GM18508 (cell line): ENCODE measurements around the gene PRLR.
A peak's percentile ranks its signal among the peaks of the same experiment; 100 is the strongest.
"Not testable (repeated sequence)": the region's sequence is repeated elsewhere in the genome, so short reads cannot be mapped to it uniquely, and the experiment has no call there.

Source experiments
- ATAC-seq: cut with Tn5 transposase; IDR thresholded peaks from one replicate; pipeline ENCODE4 v1.9.1; 2021; ENCODE audit warnings: moderate number of reproducible peaks; ENCODE audit not compliant: insufficient read depth, unreplicated experiment

Gene PRLR

DNA sequence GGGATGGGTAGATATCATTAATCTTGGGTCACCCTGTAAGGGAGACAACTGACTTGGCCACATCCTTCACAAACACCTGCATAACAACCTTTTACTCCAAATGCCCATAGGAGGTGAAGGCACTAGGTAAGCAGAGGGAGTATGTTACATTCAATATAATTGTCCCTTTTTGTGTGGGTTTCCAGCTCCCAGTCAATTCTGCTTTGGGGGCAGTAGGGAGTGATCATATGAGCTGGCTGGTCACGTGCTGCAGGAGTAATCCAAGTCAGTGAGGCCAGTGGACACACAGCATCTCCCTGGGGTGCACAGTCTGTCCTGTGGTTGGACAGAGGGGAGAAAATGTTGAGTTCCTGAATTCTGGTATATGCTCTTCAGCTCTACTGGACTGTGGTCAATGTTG, 181.4 kb downstream of the PRLR start:
- ATAC-seq = no peak

DNA sequence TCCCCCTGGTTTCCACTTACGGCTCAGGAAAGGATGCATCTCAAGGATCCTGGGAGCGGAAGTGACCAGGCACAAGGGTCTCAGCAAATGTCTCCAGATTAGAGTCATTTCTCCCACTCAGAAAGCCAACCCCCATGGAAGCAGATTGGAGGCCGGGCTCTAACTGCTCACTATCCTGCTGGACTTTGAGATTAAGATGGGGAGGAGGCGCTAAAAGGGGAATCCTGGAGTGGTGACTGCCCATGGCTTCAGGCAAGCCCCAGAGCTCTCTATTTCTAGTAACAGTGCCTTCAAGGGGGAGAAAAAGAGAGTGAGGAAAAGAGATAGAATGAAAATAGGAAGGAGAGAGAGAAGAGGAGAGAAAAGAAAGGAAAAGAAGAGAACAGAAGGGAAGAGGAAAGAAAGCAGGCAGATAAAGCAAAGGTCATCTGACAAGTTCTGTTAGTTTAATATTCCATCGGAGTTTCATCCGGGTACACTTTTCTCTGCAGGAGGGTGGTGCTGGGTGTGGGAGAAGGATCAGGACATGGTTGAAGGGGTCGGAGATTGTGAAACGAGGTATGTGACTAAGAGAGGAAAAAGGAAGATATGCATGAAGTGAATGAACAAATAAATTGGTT, 182.4 kb downstream of the PRLR start, which contains the start of gene AGXT2:
TSS of gene AGXT2 (minus strand) at position 165 of the 620 bp plus-strand sequence. CDS start at position 108, 57 bp downstream.
- no peak for ATAC-seq

DNA sequence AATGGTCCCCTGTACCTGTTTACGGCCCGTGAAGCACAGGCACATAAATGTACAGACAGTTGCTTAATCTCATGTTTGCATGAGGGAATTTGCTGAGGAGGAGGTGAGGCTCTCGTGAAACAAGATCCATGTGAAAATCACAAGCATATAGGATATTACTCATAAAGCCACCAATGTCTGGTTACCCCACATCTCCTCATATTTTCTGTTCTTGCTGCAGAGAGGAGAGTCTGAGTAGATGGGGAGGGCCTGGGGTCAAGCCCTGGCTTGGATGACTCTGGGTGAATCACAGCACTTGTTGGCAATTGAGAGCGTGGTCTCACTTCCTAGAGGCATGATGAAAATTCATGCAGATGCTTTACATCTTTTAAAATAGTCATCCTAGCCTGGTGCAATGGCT, 183.5 kb downstream of the PRLR start:
- ATAC-seq = no peak

DNA sequence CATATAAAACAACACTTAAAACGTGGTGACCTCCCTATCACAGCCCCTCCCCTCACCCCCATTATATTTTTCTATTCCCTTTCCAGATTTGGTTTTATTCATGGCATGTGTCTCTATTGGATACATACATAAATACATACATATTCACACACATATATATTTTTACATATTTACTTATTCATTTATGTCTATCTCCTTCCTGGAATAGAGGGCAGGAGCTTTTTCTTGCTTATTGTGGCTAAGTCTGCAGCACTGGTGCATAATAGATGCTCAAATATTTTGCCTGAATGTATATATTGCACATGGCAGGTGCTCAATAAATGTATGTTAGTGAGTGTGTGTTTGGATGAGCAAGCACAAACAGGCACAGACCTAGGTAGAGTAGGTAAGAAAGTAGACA, 185.0 kb downstream of the PRLR start:
- ATAC-seq = no peak

DNA sequence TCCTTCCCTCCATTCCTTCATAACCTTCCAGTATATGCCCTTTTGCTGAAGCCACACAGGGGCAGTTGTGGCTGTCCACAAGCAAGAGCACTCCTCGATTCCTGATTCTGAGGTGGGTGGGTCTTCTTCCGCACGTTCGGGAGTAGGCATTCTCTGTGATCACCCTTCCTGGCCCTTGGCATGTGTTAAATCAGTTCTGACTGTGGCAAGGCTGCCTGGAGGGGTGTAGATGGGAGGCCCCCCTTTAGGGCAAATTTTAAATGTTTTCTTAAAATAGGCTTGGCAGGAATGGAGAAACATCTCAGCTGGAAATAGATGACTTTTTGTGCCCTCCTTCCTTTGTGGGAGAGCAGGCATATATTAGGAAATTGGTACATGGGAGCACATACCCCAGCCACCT, 185.6 kb downstream of the PRLR start:
- ATAC-seq = no peak

DNA sequence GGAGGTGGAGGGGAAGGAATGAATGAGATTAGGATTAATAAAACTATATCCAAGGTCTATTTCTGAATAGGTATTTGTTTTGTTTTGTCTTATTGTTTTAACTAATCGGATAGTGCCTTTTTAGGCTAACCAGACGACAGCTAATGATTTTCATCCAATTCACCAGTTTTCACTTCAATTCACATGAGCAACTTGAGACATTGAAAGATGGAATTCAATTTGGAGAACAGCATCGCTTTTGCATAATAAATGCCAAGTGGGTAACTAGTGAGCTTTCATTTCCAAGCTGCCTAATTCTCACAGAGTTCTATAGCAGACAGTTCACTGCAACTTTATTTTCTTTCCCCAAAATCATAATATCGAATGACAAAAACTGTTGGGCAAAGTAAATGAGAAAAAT, 187.5 kb downstream of the PRLR start:
- no peak for ATAC-seq

DNA sequence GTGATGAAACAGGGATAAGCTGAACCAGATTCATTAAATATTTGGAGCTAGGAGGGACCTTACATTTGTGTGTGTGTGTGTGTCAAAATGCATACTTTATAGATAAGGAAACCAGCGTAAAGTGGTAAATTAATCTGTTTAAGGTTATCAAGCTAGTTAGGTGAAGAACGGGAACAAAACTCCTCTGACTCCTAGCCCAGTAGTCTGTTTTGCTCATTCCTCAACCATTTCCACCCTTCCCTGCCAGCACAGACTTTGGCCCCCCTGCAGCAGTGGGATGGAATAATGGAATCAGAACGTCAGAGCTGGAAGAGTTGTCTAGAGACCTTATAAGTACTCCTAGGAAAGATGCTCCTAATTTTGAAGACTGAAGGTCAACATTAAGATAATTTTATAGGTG, 189.0 kb downstream of the PRLR start:
- no peak for ATAC-seq

DNA sequence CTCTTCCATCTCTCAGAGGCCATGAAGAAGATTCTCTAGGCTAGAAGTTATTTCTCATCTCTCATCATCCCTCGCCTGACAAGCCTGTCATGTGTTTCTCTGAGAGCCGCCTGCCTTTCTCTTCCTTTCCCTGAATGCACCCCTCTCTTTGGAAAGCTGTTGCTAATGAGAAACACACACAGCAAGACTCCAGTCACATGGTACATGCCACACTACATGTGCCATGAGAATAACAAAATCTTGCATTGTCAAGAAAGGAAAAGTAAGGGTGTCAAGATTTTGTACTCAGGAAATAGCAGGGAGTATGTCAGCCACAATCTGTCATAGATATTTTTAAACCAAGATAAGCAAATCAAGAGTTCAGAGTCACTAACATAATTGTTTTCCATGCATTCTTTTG, 191.4 kb downstream of the PRLR start:
- no peak for ATAC-seq

DNA sequence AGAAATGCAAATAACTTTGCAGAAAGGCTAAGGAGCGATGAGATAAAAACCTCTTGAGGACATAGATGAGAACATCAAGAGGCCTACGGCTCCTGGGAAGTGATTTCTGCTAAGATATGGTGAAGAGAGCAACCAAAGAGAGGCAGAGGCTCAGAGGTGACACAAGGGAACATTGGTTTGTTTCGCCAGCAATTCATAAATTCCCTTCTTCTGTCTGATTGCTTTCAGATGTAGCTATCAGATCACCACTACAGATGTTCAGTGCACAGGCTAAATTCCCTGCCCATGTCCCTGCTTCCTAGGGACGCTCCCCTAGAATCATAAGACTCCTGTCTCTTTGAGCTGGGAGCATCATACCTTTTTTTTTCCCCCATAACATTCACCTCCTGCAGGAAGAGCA, 193.8 kb downstream of the PRLR start:
- ATAC-seq = no peak

DNA sequence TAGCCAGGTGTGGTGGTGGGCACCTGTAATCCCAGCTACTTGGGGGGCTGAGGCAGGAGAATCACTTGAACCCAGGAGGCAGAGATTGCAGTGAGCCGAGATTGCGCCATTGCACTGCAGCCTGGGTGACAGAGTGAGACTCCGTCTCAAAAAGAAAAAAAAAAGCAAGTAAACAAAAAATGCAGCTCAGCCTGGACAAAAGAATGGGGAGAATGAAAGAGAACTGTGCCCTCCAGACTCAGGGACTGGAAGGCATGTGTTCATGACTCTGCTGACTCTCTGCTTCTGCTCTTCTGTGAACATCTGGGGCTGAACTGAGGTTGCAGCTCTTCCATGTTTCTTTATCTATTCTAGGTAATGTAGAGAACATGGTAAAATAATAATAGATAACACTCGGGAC, 194.4 kb downstream of the PRLR start:
- ATAC-seq = not testable (repeated sequence)

DNA sequence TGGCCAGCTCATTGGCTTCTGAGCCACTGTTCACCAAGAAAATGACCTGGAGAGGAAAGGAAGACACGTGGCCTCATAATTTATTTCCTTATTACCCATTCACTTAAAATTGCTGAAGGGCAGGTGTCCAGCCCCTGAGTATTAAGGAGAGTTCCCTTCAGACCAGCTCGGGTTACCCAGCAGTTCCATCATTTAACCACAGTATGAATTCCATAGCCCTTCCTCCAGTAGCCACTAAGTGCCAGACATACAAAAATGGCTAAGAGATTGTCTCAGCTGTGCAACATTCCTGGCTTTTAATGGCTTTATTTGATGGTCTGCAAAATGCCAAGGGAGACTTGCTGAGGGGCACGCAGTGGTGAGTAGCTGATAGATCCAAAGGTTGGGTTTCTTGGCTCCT, 195.0 kb downstream of the PRLR start:
- no peak for ATAC-seq

DNA sequence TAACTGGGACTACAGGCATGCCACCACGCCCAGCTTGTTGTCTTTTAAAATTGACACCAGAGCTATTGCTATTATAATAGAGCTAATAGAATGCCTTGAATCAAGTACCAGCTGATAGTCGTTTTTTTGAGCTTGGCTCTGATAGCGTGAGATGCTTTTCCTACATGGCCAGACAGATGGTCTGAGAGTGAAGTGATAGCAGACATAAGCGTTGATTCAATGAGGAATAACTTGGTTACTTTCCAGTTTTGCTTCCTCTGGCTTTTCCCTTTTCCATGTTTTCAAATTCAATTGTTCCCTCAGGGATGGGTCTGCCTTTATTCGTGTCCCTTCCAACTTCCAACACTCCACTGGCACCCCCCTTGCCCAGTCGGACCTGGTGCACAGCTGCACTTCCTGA, 197.9 kb downstream of the PRLR start:
- no peak for ATAC-seq

DNA sequence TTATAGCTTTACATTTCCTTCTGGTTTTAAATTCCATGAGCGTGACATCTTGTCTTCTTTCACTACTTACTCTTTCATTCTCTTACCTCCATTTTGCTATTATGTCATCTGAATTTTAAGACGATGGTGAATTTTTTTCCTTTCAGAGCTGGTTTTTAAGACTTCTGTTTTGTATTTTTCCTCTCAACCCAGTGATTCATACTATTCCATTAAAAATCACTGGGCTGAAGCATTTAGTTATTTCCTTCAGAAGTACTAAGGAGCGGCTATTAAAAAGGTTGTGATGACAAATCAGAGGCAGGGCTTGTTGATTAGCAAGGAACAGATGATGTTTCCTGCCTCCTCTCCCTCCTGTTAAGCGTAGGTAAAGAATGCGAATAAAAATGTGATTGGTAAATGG, 199.0 kb downstream of the PRLR start:
- ATAC-seq = no peak

DNA sequence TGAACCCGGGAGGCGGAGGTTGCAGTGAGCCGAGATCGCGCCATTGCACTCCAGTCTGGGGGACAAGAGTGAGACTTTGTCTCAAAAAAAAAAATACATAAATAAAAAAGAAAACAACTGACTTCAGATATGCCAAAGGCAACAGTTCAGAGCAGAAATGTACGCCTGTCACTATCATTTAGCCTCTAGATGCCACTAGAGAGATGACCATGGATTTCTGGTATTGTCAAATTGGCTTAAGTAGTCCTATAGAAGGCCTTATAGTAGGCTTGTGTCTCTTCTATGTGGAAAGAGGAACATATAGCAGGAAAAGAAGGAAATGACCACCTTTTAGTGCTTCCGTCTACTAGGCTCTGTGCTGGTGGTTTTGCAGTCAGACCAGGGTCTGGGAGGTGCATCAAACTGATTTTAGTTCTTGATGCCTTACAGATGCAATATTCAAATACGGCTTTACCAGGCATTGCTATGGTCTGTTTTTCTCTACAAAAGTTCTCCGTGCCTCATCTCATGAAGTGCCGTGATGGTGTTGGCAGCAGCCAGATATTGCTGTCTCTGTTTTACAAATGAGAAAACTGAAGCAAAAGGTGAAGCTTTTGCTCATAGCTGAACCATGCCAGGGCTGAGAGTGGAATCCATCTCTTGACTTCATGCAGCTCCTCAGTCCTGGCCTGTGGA, 199.7 kb downstream of the PRLR start:
- no peak for ATAC-seq

DNA sequence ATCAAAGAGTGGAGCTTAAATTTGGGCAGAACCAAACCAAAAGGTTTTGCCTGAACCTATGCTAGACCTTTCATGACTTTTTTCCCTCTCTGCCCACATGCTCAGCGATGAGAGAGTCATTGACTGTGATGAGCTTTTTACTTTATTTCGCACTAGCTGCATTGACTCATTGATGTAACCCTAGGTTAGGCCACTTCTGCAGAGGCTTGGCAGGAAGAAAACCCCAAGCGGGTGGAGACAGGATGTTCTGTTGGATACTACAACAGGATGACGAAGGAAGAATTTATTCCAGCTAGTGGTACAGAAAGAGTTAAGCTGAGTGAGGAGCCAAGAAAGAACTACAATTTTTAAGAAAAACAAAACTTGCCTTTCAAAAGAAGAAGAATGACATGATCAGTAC, 201.0 kb downstream of the PRLR start:
- ATAC-seq = no peak

DNA sequence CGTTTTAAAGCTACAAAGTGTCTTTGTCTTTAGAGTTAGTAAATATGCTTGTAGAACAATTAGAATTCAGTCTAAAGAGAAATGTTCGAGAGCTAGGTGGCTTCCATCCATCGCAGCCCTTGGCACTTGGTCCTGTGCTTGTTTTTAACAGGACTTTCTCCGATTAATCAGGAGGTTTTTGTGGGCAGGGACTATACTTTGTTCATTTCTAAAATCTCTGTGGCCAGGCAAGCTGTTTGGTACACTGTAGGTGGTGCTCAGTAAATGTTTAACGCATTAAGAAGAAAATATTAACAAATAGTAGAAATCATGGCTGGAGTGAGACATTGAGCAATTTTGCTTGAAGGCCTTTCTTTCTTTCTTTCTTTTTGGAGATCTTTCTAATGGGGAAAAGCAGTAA, 203.3 kb downstream of the PRLR start:
- ATAC-seq = no peak

DNA sequence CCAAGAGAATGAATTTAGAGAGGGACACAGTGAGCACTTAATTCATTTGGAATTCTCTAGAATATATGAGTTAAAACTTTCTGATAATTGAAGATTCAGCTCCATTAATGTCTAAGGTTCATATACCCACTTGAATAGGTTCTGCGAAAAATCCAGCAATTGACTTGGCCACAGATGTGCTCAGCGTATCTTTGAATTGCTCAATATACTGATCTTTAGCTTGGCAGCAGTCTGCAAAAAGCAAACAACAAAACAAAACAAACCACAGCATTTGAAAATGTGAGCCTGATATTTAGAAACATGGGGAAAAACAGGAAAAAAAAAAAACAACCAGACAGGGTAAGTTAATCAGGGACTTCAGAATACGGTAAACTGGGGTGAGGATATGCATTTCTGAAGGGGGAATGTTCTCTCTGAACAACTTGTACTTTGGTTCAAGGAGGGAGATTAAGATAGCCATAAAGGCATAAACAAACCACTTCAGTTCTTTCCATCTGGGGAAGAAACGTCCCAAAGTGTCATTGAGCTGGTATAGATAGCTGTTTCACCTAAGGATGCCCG, 203.9 kb downstream of the PRLR start:
- no peak for ATAC-seq

DNA sequence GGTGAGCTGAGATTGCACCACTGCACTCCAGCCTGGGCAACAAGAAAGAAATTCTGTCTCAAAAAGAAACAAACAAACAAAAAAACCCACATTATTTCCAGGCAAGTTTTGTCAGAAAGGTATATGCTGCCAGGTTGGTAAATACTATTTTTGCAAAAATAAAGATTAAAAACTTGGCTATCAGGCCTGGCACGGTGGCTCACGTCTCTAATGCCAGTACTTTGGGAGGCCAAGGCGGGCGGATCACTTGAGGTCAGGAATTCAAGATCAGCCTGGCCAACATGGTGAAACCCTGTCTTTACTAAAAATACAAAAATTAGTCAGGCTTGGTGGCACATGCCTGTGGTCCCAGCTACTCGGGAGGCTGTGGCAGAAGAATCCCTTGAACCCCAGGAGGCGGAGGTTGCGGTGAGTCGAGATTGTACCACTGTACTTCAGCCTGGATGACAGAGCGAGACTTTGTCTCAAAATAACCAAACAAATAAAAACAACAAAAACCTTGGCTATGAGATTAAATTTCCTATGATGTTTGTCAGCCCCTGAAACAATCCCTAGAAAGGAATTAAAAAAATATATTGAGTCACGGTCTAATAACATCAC, 205.3 kb downstream of the PRLR start:
- no peak for ATAC-seq

DNA sequence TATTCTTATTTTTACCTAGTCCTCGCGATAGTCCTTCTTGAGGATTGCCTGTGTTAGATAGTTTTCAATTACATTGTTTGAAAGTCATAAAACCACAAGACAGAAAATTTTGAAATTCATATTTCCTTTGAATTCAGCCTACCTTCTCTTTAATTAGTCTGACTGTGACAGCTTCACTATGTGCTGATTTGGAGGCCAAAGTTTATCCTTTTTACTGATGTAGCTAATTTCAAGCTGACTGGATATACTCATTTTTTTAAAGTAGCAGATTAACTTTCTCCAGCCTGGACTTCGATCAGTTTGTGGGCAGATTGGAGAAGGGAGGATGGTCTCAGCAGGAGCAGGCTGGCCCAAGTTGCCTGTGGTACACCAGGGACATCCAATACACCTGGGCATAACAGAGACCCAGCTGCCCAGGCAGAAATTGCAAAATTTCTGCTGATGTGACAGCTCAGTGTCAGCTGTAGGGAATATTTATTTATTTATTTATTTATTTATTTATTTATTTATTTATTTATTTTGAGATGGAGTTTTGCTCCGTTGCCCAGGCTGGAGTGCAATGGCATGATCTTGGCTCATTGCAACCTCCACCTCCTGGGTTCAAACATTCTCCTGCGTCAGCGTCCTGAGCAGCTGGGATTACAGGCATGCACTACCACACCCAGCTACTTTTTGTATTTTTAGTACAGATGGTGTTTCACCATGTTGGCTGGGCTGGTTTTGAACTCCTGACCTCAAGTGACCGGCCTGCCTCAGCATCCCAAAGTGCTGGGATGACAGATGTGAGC, 206.7 kb downstream of the PRLR start:
- ATAC-seq = no peak

DNA sequence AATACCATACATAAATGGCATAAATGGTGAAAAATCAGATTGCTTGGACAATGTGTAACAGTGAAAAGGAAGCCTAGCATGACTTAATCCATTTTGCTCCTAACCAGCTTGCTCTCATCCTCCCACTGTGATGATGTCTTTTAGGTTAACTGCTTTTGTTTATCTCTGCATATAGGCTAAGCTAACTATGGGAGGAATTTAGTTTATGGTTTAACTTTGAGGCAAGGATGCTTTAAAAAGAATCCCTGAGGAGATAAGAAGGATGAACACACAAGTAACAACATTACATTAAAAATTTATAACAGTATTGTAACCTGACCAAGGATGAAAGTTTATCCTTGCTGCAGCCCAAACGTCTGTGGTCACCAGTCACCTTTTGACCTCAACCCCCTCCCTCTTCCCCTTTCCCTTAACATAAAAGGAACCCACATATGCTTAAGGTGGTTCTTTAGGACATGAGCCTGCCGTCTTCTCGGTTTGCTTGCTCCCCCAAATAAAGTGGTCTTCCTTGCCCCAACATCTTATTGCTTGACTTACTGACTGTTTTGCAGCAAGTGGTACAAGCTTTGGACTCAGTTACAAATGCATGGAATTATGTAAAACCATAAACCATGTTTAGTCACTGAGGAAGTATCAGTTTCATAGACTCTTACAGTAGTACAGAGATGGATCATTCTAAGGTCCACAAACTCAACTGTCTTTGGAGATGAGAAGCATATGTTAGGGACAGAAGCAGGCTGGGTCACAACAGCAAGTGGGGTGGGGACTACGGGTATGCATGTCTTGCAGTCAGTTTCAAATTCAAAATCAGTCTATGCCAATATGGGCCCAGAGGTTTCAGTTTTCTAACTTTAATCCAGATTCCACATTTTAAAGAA, 213.9 kb downstream of the PRLR start:
- peak; percentile 88 for ATAC-seq
